Hematopoietic multipotent progenitor cell treated with erythropoietin and hydrocortisone succinate and interleukin-3 and kit ligand, for 6 days (in vitro differentiated cells): ENCODE results near the gene CRYBA2.

Experiments
- DNase-seq: peaks from one replicate; pipeline ENCODE4 v3.0.0-alpha.2; 2015

Gene CRYBA2

DNA sequence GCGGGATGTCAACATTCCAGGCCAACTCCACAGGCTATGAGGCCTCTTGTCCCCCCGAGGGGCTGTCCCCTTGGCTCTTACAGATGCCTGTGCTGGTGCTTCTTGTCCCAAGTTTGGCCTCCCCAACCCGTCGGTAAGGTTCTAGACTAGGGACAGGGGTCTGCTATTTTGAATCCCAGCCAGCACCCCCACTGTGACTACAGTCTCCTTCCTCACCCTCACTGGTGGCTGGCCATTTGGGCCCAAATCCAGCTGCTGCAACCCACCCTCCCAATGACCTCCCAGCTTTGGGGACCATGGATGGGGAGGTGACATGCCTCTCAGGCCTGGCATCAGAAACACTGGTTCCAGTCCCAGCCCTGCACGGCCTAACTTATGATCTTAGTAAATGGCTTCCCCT is 29.4 kb upstream of the CRYBA2 start:
- DNase-seq, result no peak

- DNase-seq, result no peak
Measured at GRCh38 chr2:219022041-219022440, 28.8 kb upstream of the CRYBA2 start.

- DNase-seq, result no peak
Measured at GRCh38 chr2:219021591-219021990, 28.4 kb upstream of the CRYBA2 start.

- DNase-seq, result no peak
Measured at GRCh38 chr2:219020604-219021365, 27.6 kb upstream of the CRYBA2 start.

GRCh38 chr2:219019436-219019835 is 26.2 kb upstream of the CRYBA2 start:
- DNase-seq, result no peak

DNA sequence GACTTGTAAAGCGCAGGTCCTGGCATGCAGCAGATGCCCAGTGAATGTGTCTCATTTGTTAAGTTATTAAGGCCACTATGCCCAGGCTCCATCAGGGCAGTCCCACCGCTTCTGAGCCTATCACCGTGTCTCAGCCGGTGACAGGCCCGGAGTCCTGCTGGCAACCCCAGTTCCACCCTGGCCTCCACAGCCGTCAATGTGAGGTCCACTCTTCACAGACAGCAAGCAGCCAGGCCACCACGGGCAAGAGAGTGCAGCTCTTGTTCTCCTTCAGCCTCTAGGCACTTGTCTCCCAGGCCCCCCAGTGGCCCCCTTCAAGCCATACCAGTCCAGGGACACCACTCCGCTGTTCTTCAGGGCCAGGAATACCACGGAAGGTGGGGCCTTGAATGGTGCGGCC is 25.5 kb upstream of the CRYBA2 start:
- DNase-seq, result no peak

DNA sequence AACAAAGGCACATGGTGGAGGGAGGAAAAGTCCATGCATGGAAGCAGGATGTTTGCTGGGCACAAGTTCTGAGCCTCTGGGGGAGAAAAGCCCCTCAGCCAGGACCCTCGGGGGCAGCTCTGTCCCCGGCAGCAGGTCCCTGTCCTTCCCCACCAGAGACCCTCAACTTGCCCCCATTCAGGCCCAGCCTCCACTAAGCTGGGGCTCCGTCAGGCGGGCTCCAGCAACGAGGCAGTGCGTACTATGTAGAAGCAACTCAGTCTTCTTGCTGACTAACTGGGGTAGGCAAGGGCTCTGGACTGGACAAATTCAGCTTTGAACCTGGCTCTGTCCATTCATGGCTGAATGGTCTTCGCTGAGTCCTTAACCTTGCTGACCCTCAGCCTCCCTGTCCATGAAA is 25.1 kb upstream of the CRYBA2 start:
- no peak for DNase-seq

GRCh38 chr2:219017201-219017931 is 24.1 kb upstream of the CRYBA2 start:
- no peak for DNase-seq

DNA sequence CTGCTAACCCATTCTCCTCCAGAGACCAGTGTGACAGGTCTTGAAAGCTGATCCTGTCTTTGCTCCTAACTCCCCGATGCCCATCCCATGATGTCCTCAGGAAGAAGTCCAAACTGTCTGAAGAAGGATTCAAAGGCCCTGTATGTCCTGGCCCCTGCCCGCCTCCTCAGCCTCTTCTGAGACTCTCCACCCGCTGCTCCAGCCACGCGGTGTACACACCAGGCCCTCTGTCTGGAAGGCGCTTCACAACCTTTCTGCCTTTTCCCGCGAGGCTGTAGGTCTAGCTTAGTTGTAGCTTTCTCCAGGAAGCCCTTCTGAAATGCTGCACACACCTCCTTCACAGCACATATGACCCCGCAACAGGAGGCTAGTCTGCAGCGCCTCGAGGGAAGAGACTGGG is 23.5 kb upstream of the CRYBA2 start:
- no peak for DNase-seq

DNA sequence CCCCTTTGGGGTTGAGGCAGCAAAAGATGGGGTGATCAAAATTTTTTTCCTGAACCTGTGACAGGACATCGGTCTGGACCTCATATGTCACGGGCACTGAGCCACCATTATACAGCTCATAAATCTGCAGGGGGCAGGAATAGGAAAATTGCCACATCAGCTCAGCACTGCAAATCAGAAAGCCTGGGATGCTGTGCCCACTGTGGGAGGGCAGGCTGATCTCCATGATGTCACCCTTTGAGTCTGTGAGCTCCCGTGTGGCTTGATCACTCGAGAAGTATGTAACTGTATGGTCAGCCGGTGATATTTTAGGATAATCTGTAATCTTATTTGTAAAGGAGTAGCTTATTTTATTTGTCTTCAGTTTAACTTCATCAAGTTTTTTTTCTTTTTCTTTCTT is 17.7 kb upstream of the CRYBA2 start:
- DNase-seq, result no peak

GRCh38 chr2:219010162-219010756 is 17.0 kb upstream of the CRYBA2 start:
- DNase-seq, result peak; percentile 42

GRCh38 chr2:219009294-219009693 is 16.1 kb upstream of the CRYBA2 start:
- DNase-seq, result no peak

- no peak for DNase-seq
Measured at GRCh38 chr2:219003979-219004378, 10.8 kb upstream of the CRYBA2 start.

- no peak for DNase-seq
Measured at GRCh38 chr2:219003267-219003634, 10.0 kb upstream of the CRYBA2 start.

GRCh38 chr2:219002395-219003266 is 9.4 kb upstream of the CRYBA2 start:
- peak; percentile 63 for DNase-seq

DNA sequence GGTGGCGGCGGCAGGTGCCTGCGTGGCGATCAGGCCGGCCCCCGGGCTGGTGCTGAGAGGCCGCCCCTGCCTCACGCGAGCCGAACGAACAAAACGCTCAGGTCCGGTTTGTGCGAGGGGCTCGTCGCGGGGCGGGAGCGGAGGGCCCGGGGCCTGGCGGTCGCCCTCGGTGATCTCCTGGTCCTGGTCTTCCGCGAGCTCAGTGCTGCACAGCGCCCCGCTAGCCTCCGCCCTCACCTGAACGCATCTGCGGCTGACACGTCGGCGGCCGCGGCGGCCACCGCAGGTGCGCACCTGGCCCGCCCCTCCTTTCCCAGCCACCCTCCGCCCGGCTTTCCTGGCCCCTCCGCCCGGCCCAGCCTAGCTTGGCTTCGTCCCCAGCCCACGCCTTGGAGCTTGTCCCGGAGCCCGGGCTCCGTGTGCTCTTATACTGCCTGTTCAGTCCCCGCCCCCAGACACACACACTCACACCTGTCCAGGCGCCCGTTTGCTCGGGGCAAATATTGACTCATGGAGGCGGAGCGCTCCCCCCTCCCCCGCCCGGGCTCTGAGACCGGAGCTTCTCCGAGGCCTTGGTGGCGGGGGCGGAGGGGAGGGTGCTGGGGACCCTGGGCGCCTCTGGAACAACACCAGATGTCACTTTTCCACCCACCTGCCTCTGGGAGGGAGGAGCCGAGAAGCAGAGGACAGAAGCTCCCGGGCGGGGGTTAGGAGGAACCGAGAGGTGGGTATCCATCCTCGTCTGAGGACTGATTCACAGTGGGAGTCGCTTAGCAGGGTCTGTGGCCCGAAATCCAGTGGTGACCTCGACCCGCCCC is 8.6 kb upstream of the CRYBA2 start:
- no peak for DNase-seq

DNA sequence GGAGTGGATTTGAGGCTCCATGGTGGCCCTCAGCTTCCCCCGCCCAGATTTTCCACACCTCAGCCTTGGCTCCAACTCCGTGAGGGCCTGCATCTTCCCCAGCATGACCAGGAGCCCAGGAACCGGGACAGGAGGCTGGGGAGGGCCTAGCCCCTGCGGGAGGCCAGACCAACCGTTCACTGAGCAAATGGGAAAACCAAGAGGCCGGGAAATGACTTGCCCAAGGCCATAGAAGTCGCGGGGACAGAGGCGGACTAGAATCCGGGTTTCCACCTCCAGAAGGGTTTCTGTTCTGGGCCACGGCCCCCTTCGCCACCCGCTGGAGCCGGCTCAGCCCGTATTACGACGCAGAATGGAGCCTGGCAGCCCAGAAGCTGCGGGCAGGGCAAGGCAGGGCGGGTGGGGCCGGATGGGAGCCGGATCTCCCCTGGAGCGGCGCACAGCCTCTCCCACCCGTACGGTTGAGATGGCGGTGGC is 7.9 kb upstream of the CRYBA2 start:
- no peak for DNase-seq

GRCh38 chr2:219000569-219000960 is 7.3 kb upstream of the CRYBA2 start:
- no peak for DNase-seq

DNA sequence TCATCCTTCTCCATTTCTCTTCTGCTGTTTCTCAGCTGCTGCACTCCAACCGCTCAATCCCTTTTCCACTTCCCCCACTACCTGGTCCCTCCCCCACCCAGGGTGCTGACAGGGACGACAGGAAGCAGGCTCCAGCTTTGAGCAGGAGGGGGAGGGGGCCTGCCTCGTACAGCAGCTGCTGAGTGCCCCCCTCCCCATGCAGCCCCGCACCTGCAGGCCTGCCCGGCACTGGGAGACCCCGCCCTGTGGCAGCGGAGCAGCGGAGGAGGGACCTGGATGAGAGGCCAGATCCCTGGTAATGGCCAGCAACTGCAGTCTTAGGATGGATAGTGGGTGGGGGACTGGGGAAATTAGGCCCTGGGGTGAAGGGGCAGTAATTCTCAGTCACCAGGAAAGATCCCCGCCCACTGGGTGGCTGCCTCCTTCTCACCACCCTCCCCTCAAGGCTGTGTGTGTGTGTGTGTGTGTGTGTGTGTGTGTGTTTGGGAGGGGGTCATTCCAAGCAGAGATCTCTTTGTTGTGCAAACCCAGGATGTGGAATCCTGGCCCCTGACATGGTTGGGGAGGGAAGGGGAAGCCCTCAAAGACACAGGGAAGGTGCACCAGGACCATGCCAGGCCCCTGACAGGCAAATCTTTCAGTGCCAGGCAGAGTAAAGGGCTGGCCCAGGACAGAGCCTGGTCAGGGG is 6.8 kb upstream of the CRYBA2 start:
- no peak for DNase-seq

DNA sequence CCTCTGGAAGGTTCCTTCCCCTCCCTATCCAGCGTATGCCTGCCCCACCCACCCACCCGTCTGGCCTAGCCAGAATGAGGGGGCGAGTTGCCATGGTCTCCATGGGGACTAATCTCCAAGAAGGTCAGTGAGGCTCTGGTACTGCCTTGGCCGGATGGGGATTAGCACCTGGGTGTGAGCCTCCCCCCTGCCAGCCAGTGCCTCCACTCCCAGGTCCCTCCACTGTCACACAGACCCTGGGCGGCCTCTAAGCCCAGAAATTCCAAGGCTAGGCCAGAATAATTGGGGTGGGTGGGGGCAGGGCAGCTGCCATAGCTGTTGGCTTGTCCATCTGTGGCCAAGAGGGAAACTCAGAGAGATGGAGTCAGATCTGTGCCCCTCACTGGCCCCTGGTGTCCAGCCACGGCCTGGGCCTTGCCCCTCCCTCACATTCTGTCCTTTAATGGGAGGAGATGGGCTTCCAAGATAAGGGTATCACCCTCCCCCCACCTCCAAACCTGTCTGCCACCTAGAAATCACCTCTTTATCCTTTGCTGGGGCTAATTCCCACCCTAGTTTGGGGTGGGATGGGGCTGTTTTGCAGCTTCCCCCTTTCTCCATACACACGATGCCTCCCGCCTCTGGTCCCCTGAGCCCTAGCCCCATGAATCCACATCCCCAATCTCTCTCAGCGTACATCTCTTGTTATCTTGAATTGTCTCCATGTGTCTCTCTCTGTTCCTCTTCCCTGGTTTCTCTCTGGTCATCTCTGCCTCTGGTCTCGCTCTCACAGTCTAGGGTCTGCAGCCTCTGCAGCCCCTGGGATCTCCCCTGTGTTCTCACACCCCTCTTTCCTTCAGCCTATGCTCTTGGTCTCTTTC is 6.0 kb upstream of the CRYBA2 start:
- DNase-seq, result no peak
